GOT3 (cell line): ENCODE measurements around the gene HIRIP3.
A peak's percentile ranks its signal among the peaks of the same experiment; 100 is the strongest.
"Not testable (repeated sequence)": the region's sequence is repeated elsewhere in the genome, so short reads cannot be mapped to it uniquely, and the experiment has no call there.

ENCODE experiments used
- DNase-seq: peaks from one replicate; lab custom pipeline; 2025; ENCODE audit warnings: mixed read lengths; lab: John Stamatoyannopoulos, UW

The HIRIP3 gene

GRCh38 chr16:29995324-29995910 is at the start of gene HIRIP3:
Gene HIRIP3 (minus strand): TSS chr16:29995617. CDS start chr16:29995605, 12 bp downstream.
- peak; percentile 60 for DNase-seq

GRCh38 chr16:30041841-30042240 is 46.4 kb upstream of the HIRIP3 start:
- DNase-seq = no peak

GRCh38 chr16:30040690-30041089 is 45.3 kb upstream of the HIRIP3 start:
- DNase-seq = not testable (repeated sequence)

- DNase-seq = no peak
These were observed 44.8 kb upstream of the HIRIP3 start for GRCh38 chr16:30040221-30040620.

GRCh38 chr16:30033270-30033669 is 37.9 kb upstream of the HIRIP3 start:
- no peak for DNase-seq

- DNase-seq = peak; percentile 21
These were observed 36.8 kb upstream of the HIRIP3 start for GRCh38 chr16:30032083-30032819.

GRCh38 chr16:30031477-30031918 is 36.1 kb upstream of the HIRIP3 start:
- no peak for DNase-seq

- no peak for DNase-seq
These were observed 35.5 kb upstream of the HIRIP3 start, which contains the start of gene TLCD3B for GRCh38 chr16:30030841-30031413. Gene TLCD3B (minus strand): TSS chr16:30031271. CDS start chr16:30030527, 744 bp downstream.

GRCh38 chr16:30030011-30030685 is 34.7 kb upstream of the HIRIP3 start:
- DNase-seq = no peak

GRCh38 chr16:30028438-30029076 is 33.1 kb upstream of the HIRIP3 start:
- DNase-seq = no peak

- no peak for DNase-seq
These were observed 32.4 kb upstream of the HIRIP3 start for GRCh38 chr16:30027588-30028437.

- no peak for DNase-seq
These were observed 31.0 kb upstream of the HIRIP3 start for GRCh38 chr16:30026449-30026848.

- no peak for DNase-seq
These were observed 30.2 kb upstream of the HIRIP3 start for GRCh38 chr16:30025574-30025973.

- no peak for DNase-seq
These were observed 29.7 kb upstream of the HIRIP3 start for GRCh38 chr16:30025156-30025555.

GRCh38 chr16:30024451-30024850 is 29.0 kb upstream of the HIRIP3 start:
- no peak for DNase-seq

GRCh38 chr16:30023586-30023985 is 28.2 kb upstream of the HIRIP3 start:
- no peak for DNase-seq

GRCh38 chr16:30022887-30023286 is 27.5 kb upstream of the HIRIP3 start, which contains the start of gene C16orf92:
Gene C16orf92 (plus strand): TSS chr16:30023198. CDS start chr16:30023341, 143 bp downstream.
- DNase-seq = no peak

GRCh38 chr16:30018731-30019158 is 23.3 kb upstream of the HIRIP3 start:
- no peak for DNase-seq

GRCh38 chr16:30017937-30018336 is 22.5 kb upstream of the HIRIP3 start:
- DNase-seq = not testable (repeated sequence)

GRCh38 chr16:30017277-30017656 is 21.9 kb upstream of the HIRIP3 start:
- no peak for DNase-seq
